ENCODE results near the gene TNFSF8.

Gene TNFSF8

GRCh38 chr9:114894609-114895433, 35.6 kb downstream of the TNFSF8 start (continued):
- TF ChIP-seq ZNF792 (tag by site-specific recombination; IDR thresholded peaks at IDR 0.05): no peak
- no peak for TF ChIP-seq AEBP2 (tag by site-specific recombination; IDR thresholded peaks at IDR 0.05; ENCODE audit: borderline replicate concordance)
- no peak for TF ChIP-seq IKZF3 (tag by site-specific recombination; IDR thresholded peaks at IDR 0.05)
- no peak for TF ChIP-seq ZNF423 (tag by site-specific recombination; IDR thresholded peaks at IDR 0.05)
- no peak for TF ChIP-seq ZNF138 (tag by site-specific recombination; IDR thresholded peaks at IDR 0.05; ENCODE audit: borderline replicate concordance)
- TF ChIP-seq ZNF626 (tag by site-specific recombination; IDR thresholded peaks at IDR 0.05): no peak
- TF ChIP-seq, protein P1, sequence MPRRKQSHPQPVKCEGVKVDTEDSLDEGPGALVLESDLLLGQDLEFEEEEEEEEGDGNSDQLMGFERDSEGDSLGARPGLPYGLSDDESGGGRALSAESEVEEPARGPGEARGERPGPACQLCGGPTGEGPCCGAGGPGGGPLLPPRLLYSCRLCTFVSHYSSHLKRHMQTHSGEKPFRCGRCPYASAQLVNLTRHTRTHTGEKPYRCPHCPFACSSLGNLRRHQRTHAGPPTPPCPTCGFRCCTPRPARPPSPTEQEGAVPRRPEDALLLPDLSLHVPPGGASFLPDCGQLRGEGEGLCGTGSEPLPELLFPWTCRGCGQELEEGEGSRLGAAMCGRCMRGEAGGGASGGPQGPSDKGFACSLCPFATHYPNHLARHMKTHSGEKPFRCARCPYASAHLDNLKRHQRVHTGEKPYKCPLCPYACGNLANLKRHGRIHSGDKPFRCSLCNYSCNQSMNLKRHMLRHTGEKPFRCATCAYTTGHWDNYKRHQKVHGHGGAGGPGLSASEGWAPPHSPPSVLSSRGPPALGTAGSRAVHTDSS (tag by site-specific recombination; IDR thresholded peaks at IDR 0.05): no peak
- TF ChIP-seq ZNF112 (tag by site-specific recombination; IDR thresholded peaks at IDR 0.05): no peak
- no peak for TF ChIP-seq ZNF184 (tag by site-specific recombination; IDR thresholded peaks at IDR 0.05)
- no peak for TF ChIP-seq ZNF704 (tag by site-specific recombination; IDR thresholded peaks at IDR 0.05)
- no peak for TF ChIP-seq ZNF202 (tag by site-specific recombination; IDR thresholded peaks at IDR 0.05; ENCODE audit: borderline replicate concordance)
- no peak for TF ChIP-seq ZBTB7A (tag by site-specific recombination; IDR thresholded peaks at IDR 0.05; ENCODE audit: low read depth)
- TF ChIP-seq, protein P2, sequence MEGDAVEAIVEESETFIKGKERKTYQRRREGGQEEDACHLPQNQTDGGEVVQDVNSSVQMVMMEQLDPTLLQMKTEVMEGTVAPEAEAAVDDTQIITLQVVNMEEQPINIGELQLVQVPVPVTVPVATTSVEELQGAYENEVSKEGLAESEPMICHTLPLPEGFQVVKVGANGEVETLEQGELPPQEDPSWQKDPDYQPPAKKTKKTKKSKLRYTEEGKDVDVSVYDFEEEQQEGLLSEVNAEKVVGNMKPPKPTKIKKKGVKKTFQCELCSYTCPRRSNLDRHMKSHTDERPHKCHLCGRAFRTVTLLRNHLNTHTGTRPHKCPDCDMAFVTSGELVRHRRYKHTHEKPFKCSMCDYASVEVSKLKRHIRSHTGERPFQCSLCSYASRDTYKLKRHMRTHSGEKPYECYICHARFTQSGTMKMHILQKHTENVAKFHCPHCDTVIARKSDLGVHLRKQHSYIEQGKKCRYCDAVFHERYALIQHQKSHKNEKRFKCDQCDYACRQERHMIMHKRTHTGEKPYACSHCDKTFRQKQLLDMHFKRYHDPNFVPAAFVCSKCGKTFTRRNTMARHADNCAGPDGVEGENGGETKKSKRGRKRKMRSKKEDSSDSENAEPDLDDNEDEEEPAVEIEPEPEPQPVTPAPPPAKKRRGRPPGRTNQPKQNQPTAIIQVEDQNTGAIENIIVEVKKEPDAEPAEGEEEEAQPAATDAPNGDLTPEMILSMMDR (tag by site-specific recombination; IDR thresholded peaks at IDR 0.05): no peak
- TF ChIP-seq KLF17 (tag by site-specific recombination; IDR thresholded peaks at IDR 0.05): no peak
- TF ChIP-seq ZNF433 (tag by site-specific recombination; IDR thresholded peaks at IDR 0.05; ENCODE audit: low read depth): no peak
- no peak for TF ChIP-seq PRDM1 (tag by site-specific recombination; IDR thresholded peaks at IDR 0.05)
- no peak for TF ChIP-seq ZNF621 (tag by site-specific recombination; IDR thresholded peaks at IDR 0.05)
- TF ChIP-seq ELK4 (IDR thresholded peaks at IDR 0.05; ENCODE audit: borderline replicate concordance, low read depth, low read length): no peak
- TF ChIP-seq PBX3 (CRISPR knock-in tag; IDR thresholded peaks at IDR 0.05): no peak
- no peak for TF ChIP-seq ZNF843 (tag by site-specific recombination; IDR thresholded peaks at IDR 0.05)
- TF ChIP-seq, protein P3, sequence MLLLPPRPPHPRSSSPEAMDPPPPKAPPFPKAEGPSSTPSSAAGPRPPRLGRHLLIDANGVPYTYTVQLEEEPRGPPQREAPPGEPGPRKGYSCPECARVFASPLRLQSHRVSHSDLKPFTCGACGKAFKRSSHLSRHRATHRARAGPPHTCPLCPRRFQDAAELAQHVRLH (tag by site-specific recombination; IDR thresholded peaks at IDR 0.05): no peak
- TF ChIP-seq HOXD13 (CRISPR knock-in tag; IDR thresholded peaks at IDR 0.05; ENCODE audit: borderline replicate concordance): no peak
- no peak for TF ChIP-seq ZSCAN4 (tag by site-specific recombination; IDR thresholded peaks at IDR 0.05)
- TF ChIP-seq, protein P4, sequence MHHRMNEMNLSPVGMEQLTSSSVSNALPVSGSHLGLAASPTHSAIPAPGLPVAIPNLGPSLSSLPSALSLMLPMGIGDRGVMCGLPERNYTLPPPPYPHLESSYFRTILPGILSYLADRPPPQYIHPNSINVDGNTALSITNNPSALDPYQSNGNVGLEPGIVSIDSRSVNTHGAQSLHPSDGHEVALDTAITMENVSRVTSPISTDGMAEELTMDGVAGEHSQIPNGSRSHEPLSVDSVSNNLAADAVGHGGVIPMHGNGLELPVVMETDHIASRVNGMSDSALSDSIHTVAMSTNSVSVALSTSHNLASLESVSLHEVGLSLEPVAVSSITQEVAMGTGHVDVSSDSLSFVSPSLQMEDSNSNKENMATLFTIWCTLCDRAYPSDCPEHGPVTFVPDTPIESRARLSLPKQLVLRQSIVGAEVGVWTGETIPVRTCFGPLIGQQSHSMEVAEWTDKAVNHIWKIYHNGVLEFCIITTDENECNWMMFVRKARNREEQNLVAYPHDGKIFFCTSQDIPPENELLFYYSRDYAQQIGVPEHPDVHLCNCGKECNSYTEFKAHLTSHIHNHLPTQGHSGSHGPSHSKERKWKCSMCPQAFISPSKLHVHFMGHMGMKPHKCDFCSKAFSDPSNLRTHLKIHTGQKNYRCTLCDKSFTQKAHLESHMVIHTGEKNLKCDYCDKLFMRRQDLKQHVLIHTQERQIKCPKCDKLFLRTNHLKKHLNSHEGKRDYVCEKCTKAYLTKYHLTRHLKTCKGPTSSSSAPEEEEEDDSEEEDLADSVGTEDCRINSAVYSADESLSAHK (tag by site-specific recombination; IDR thresholded peaks at IDR 0.05): no peak
- no peak for TF ChIP-seq ZNF169 (tag by site-specific recombination; IDR thresholded peaks at IDR 0.05)
- TF ChIP-seq ZNF157 (tag by site-specific recombination; IDR thresholded peaks at IDR 0.05): no peak
